RWPE1 (cell line): ENCODE results near the gene ASAP2.

Experiments
- CTCF ChIA-PET: fragments of 350-600 bp; sonication (Branson Sonifier 250); formaldehyde crosslinking; extraction: SDS; loops from one replicate; lab custom pipeline; 2021; lab: Yijun Ruan, JAX
- POLR2A ChIA-PET: fragments of 400-600 bp; formaldehyde crosslinking; extraction: SDS; loops from one replicate; lab custom pipeline; 2020; ENCODE audit warnings: antibody characterized with exemption; ENCODE audit not compliant: low non-redundant PET; lab: Yijun Ruan, JAX
- DNase-seq: peaks from one replicate; pipeline ENCODE4 v3.0.0; 2012; ENCODE audit warnings: low spot score
- H3K27ac ChIP-seq: fragments of 450-650 bp; 2 replicates; pipeline ENCODE4 v1.5.1; 2017
- CTCF ChIP-seq: fragments of 450-650 bp; conservative IDR thresholded peaks from 2 replicates; pipeline ENCODE4 v1.5.1; 2017; ENCODE audit warnings: low read depth, mild to moderate bottlenecking

ASAP2 gene

GRCh38 chr2:9231291-9232165, 24.9 kb downstream of the ASAP2 start:
- DNase-seq, result no peak
- CTCF ChIA-PET, result no interaction called here
- POLR2A ChIA-PET, result no interaction called here
- no peak for TF ChIP-seq CTCF
- peak overlapping the region; percentile 78 for H3K27ac ChIP-seq

- TF ChIP-seq CTCF, result no peak
- CTCF ChIA-PET, result no interaction called here
Observed at GRCh38 chr2:9232166-9232479, 25.5 kb downstream of the ASAP2 start.

GRCh38 chr2:9232886-9233285, 26.3 kb downstream of the ASAP2 start:
- CTCF ChIA-PET, result no interaction called here
- POLR2A ChIA-PET, result no interaction called here
- no peak overlapping the region for H3K27ac ChIP-seq
- TF ChIP-seq CTCF, result no peak
- no peak for DNase-seq

More at GRCh38 chr2:9232166-9232479, 25.5 kb downstream of the ASAP2 start:
- POLR2A ChIA-PET, result no interaction called here
- peak overlapping the region; percentile 78 for H3K27ac ChIP-seq
- no peak for DNase-seq

- CTCF ChIA-PET, result interaction anchor here (0.8 kb wide), 1 partner anchor 84 kb away, joined by 3 read pairs; no protein-coding TSS in a partner anchor
- POLR2A ChIA-PET, result interaction anchor here (1.2 kb wide), 1 partner anchor 26 kb away, joined by 3 read pairs; no protein-coding TSS in a partner anchor
- peak overlapping the region; percentile 98 for H3K27ac ChIP-seq
- no peak for TF ChIP-seq CTCF
- DNase-seq, result peak; percentile 91
Observed at GRCh38 chr2:9234680-9235146, 28.1 kb downstream of the ASAP2 start.

GRCh38 chr2:9235147-9236044, 28.8 kb downstream of the ASAP2 start:
- H3K27ac ChIP-seq, result peak overlapping the region; percentile 98
- ChIA-PET CTCF (interaction anchor here (1.1 kb wide), 1 partner anchor 92 kb away, joined by 3 read pairs; no protein-coding TSS in a partner anchor), POLR2A (interaction anchor here (1.2 kb wide), 1 partner anchor 26 kb away, joined by 3 read pairs; no protein-coding TSS in a partner anchor)
- no peak for TF ChIP-seq CTCF
- peak; percentile 53 for DNase-seq

GRCh38 chr2:9236045-9236344, 29.4 kb downstream of the ASAP2 start:
- ChIA-PET CTCF (interaction anchor here (1.1 kb wide), 1 partner anchor 93 kb away, joined by 3 read pairs; no protein-coding TSS in a partner anchor), POLR2A (interaction anchor here (1.2 kb wide), 1 partner anchor 27 kb away, joined by 3 read pairs; no protein-coding TSS in a partner anchor)
- TF ChIP-seq CTCF, result no peak
- peak overlapping the region; percentile 98 for H3K27ac ChIP-seq
- no peak for DNase-seq
